ENCODE results near the gene GAB1. TPM values are rescaled to one million over a fixed set of nuclear protein-coding genes. Genes with fewer than 3 reads are reported as not detected.
"Not testable (repeated sequence)": the region's sequence is repeated elsewhere in the genome, so short reads cannot be mapped to it uniquely, and the experiment has no call there.

Gene GAB1
- total and polyA plus RNA-seq, 2 experiments from 2014 or later, result 1.8 to 6.3 TPM

DNA sequence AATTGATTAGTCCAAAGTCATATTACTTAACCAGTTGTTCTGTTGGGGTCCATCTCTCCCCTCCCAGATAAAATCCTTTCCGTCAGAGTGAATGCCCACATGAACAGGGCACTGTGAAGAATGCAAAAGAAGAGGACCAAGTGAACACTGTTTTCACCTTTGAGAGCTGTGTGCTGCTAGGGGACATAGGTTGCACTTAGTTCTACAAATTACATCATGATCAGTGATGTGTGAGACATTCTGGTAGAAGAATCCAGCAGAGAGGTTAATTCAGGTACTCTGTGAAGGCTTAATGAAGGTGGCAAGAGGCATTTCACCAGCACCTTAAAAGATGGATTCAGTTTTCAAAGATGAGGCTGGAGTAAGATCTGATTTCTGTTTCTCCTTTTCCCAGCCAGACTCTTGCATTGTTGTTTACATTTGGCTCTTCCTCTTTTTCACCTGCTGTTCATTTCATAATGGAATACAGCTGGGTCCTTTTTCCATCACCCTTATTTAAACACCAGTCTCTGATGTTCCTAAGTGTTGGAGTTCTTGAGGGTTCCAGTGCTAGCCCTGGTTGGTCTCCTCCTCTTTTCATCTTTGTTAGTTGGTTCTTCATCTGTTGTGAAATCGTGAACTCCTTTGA lies 10.9 kb downstream of the GAB1 start:
- Histone ChIP-seq H3K9me2 (ENCODE audit: insufficient read depth) (no peaks in the 10 kb centered on the region), H3K4me2 (ENCODE audit: unreplicated experiment) (no peak overlapping the region), H3K9me3 (ENCODE audit: low read depth) (no peaks in the 10 kb centered on the region), H3K27me3 (replicated peaks; ENCODE audit: insufficient read depth) (no peaks in the 10 kb centered on the region), H3K36me3 (ENCODE audit: low read depth) (no peaks in the 10 kb centered on the region), H3F3A (ENCODE audit: insufficient read depth) (no peaks in the 10 kb centered on the region), H3K79me2 (ENCODE audit: insufficient read depth) (peaks cover 46% of the 10 kb centered on the region), H3K4me3 (no peak overlapping the region), H3K9ac (no peak overlapping the region), H3K27ac (no peak overlapping the region), H4K20me1 (ENCODE audit: insufficient read depth) (no peaks in the 10 kb centered on the region), H3K4me1 (ENCODE audit: insufficient read depth) (peaks cover 11% of the 10 kb centered on the region; the same call in 1 of the 2 replicates), H2AFZ (no peak overlapping the region)
- in situ Hi-C loops (cut with MboI), result no loop called here
- no peak for DNase-seq
- TF ChIP-seq EZH2phosphoT487 (IDR thresholded peaks at IDR 0.05; ENCODE audit: insufficient read depth, low read depth) (no peak), EZH2 (IDR thresholded peaks at IDR 0.05; ENCODE audit: insufficient read depth, poor library complexity, severe bottlenecking) (no peak)
- 94 to 95% methylated on average over 2 of the region's 2 CpGs for WGBS, 2 experiments (ENCODE audit: low coverage in 1 of 2, low lambda C conversion rate in 2 of 2, missing lambda C conversion rate in 2 of 2)

- 89 to 92% methylated on average over 7 of the region's 7 CpGs for WGBS, 2 experiments (ENCODE audit: low coverage in 1 of 2, low lambda C conversion rate in 2 of 2, missing lambda C conversion rate in 2 of 2)
- in situ Hi-C loops (cut with MboI), result no loop called here
- H3K36me3 ChIP-seq (ENCODE audit: low read depth), result no peaks in the 10 kb centered on the region
These were observed 11.8 kb downstream of the GAB1 start for GRCh38 chr4:143348233-143349077.

DNA sequence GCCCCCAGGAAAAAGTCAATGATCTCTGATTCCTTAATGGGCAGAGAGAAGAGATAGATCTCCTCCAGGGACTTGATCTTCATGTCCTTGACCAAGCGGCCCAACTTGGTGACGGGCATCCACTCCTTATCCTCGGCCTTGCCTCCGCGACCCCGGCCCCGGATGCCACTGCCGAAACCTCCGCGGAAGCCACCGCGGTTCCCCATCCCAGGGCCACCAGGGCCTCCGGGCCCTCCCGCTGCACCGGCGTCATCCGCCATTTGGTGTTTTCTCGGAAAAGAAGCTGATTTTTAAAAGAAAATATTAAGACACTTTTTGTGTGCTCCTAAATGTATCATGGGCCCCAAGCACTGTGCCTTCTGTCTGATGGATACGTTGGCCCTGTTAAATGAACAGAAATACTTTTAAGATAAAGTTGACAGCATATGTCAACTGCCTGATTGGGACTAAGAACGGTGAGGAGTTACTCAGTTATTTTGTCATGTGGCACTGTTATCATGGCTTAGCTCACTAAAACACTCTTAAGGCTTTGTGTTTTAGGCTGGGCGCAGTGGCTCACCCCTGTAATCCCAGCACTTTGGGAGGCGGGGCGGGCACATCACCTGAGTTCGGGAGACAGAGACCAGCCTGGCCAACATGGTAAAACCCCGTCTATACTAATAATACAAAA lies 13.3 kb downstream of the GAB1 start:
- WGBS, 2 experiments (ENCODE audit: low coverage in 1 of 2, low lambda C conversion rate in 2 of 2, missing lambda C conversion rate in 2 of 2), result 98 to 99% methylated on average over 25 of the region's 25 CpGs
- H3K27ac ChIP-seq; in situ Hi-C loops (cut with MboI): not testable (repeated sequence)

More at GRCh38 chr4:143348233-143349077, 11.8 kb downstream of the GAB1 start:
- Histone ChIP-seq H4K20me1 (ENCODE audit: insufficient read depth) (no peaks in the 10 kb centered on the region), H3K9me3 (ENCODE audit: low read depth) (no peaks in the 10 kb centered on the region), H3K27me3 (replicated peaks; ENCODE audit: insufficient read depth) (no peaks in the 10 kb centered on the region), H3K79me2 (ENCODE audit: insufficient read depth) (peaks cover 42% of the 10 kb centered on the region), H3F3A (ENCODE audit: insufficient read depth) (no peaks in the 10 kb centered on the region), H3K4me3 (no peak overlapping the region), H3K4me1 (ENCODE audit: insufficient read depth) (peaks cover 11% of the 10 kb centered on the region; the same call in 1 of the 2 replicates), H3K9me2 (ENCODE audit: insufficient read depth) (no peaks in the 10 kb centered on the region), H3K4me2 (ENCODE audit: unreplicated experiment) (no peak overlapping the region), H2AFZ (no peak overlapping the region), H3K27ac (no peak overlapping the region), H3K9ac (no peak overlapping the region)
- DNase-seq, result no peak
- TF ChIP-seq EZH2 (IDR thresholded peaks at IDR 0.05; ENCODE audit: insufficient read depth, poor library complexity, severe bottlenecking), result no peak
- no peak for TF ChIP-seq EZH2phosphoT487 (IDR thresholded peaks at IDR 0.05; ENCODE audit: insufficient read depth, low read depth)

GRCh38 chr4:143351149-143351691 lies 14.5 kb downstream of the GAB1 start:
- Histone ChIP-seq H3K9ac (no peak overlapping the region), H2AFZ (no peak overlapping the region), H3K36me3 (ENCODE audit: low read depth) (no peaks in the 10 kb centered on the region), H3K27me3 (replicated peaks; ENCODE audit: insufficient read depth) (no peaks in the 10 kb centered on the region), H3F3A (ENCODE audit: insufficient read depth) (0 out of 2 replicates have a peak, but pooled peaks cover 6% of the 10 kb centered on the region), H3K27ac (no peak overlapping the region), H3K4me2 (ENCODE audit: unreplicated experiment) (no peak overlapping the region), H3K4me3 (no peak overlapping the region), H3K9me2 (ENCODE audit: insufficient read depth) (no peaks in the 10 kb centered on the region), H3K79me2 (ENCODE audit: insufficient read depth) (peaks cover 33% of the 10 kb centered on the region), H3K9me3 (ENCODE audit: low read depth) (no peaks in the 10 kb centered on the region), H4K20me1 (ENCODE audit: insufficient read depth) (no peaks in the 10 kb centered on the region), H3K4me1 (ENCODE audit: insufficient read depth) (peaks cover 20% of the 10 kb centered on the region)
- TF ChIP-seq EZH2phosphoT487 (IDR thresholded peaks at IDR 0.05; ENCODE audit: insufficient read depth, low read depth) (no peak), EZH2 (IDR thresholded peaks at IDR 0.05; ENCODE audit: insufficient read depth, poor library complexity, severe bottlenecking) (no peak)
- WGBS, 2 experiments (ENCODE audit: low coverage in 1 of 2, low lambda C conversion rate in 2 of 2, missing lambda C conversion rate in 2 of 2), result 97 to 98% methylated on average over 18 to 20 of the region's 20 CpGs
- in situ Hi-C loops (cut with MboI), result no loop called here
- DNase-seq, result no peak

More for the DNA sequence above, 13.3 kb downstream of the GAB1 start:
- H3K9me2 ChIP-seq (ENCODE audit: insufficient read depth); H4K20me1 ChIP-seq (ENCODE audit: insufficient read depth); H3K4me2 ChIP-seq (ENCODE audit: unreplicated experiment); H3K4me3 ChIP-seq; H3K27me3 ChIP-seq (replicated peaks; ENCODE audit: insufficient read depth); DNase-seq; H3K9me3 ChIP-seq (ENCODE audit: low read depth); H3F3A ChIP-seq (ENCODE audit: insufficient read depth); H3K9ac ChIP-seq; H3K36me3 ChIP-seq (ENCODE audit: low read depth); H2AFZ ChIP-seq: not testable (repeated sequence)
- peaks cover 11% of the 10 kb centered on the region; the same call in 1 of the 2 replicates for H3K4me1 ChIP-seq (ENCODE audit: insufficient read depth)
- peaks cover 36% of the 10 kb centered on the region for H3K79me2 ChIP-seq (ENCODE audit: insufficient read depth)
